ENCODE results near the gene DVL1.

GRCh38 chr1:1302951-1303509 is 46.2 kb downstream of the DVL1 start:
- TF ChIP-seq CTCF (IDR thresholded peaks at IDR 0.05; ENCODE audit: poor library complexity, severe bottlenecking) (no peak), EZH2 (IDR thresholded peaks at IDR 0.05; ENCODE audit: borderline replicate concordance, insufficient read depth, low read length, poor library complexity, severe bottlenecking) (no peak), POLR2AphosphoS5 (IDR thresholded peaks at IDR 0.05) (no peak), REST (IDR thresholded peaks at IDR 0.05; ENCODE audit: borderline replicate concordance) (no peak), MXI1 (conservative IDR thresholded peaks at IDR 0.05; ENCODE audit: poor library complexity, severe bottlenecking) (no peak), EP300 (conservative IDR thresholded peaks at IDR 0.05; ENCODE audit: poor library complexity, severe bottlenecking) (no peak), TAF1 (IDR thresholded peaks at IDR 0.05; ENCODE audit: low read depth) (no peak)
